ENCODE data around the gene BICC1. TPM values are rescaled to one million over a fixed set of nuclear protein-coding genes. Genes with fewer than 3 reads are reported as not detected.

The BICC1 gene
- total RNA-seq, 2 donors from 2014 or later, result 0.27 to 0.40 TPM

- Histone ChIP-seq H3K27me3 (ENCODE audit: control insufficient read depth, insufficient read depth, low read length, poor library complexity, severe bottlenecking) (no peaks in the 10 kb centered on the region), H3K9me3 (ENCODE audit: control insufficient read depth, low read length) (no peaks in the 10 kb centered on the region), H3K4me3 (ENCODE audit: low read length) (no peak overlapping the region), H3K9ac (ENCODE audit: extremely low read depth, low read length, poor library complexity, severe bottlenecking) (no peak overlapping the region), H3K36me3 (ENCODE audit: control insufficient read depth, insufficient read depth, low read length) (no peaks in the 10 kb centered on the region), H3K27ac (ENCODE audit: low read depth, low read length) (no peak overlapping the region), H3K4me1 (ENCODE audit: control insufficient read depth, insufficient read depth, low read length) (peaks cover 4% of the 10 kb centered on the region)
- Mint-ChIP-seq H3K4me1 (peaks cover 13% of the 10 kb centered on the region), H3K9me3 (no peaks in the 10 kb centered on the region), H3K36me3 (ENCODE audit: low read depth) (no peaks in the 10 kb centered on the region), H3K27me3 (ENCODE audit: insufficient read depth) (no peaks in the 10 kb centered on the region), H3K4me3 (no peak overlapping the region), H3K27ac (no peak overlapping the region)
- TF ChIP-seq, protein P1, sequence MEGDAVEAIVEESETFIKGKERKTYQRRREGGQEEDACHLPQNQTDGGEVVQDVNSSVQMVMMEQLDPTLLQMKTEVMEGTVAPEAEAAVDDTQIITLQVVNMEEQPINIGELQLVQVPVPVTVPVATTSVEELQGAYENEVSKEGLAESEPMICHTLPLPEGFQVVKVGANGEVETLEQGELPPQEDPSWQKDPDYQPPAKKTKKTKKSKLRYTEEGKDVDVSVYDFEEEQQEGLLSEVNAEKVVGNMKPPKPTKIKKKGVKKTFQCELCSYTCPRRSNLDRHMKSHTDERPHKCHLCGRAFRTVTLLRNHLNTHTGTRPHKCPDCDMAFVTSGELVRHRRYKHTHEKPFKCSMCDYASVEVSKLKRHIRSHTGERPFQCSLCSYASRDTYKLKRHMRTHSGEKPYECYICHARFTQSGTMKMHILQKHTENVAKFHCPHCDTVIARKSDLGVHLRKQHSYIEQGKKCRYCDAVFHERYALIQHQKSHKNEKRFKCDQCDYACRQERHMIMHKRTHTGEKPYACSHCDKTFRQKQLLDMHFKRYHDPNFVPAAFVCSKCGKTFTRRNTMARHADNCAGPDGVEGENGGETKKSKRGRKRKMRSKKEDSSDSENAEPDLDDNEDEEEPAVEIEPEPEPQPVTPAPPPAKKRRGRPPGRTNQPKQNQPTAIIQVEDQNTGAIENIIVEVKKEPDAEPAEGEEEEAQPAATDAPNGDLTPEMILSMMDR (conservative IDR thresholded peaks at IDR 0.05), result no peak
- DNase-seq, result no peak
Measured at GRCh38 chr10:58780476-58780875, 267.8 kb downstream of the BICC1 start.

DNA sequence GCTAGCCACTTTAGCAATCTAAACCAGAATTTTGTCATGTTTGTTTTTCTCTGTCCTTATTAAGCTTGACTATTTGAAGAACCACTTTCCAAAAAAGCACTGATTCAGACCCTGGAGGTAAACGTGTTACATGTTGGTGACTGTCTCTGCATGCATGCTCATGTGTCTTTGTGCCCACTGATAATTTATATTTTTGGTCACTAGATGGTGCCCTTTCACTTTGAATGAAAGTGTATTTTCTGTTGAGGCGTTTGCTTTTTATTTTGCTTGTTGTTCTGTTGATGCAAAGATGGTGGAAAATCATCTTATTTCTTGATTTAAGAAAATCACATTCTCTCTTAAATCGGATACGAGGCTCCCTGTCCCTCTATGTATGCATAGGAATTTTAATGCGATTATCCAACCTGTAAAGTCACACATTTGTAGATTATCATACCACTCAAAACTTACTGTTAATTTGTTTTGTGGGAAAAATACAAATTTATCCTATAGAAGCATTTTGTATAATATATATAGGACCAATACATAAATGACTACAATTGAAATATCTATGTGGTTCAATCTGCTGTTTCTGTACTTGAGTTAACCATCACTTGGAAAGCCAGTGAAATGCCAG lies 269.3 kb downstream of the BICC1 start:
- H3K36me3 ChIP-seq (ENCODE audit: control insufficient read depth, insufficient read depth, low read length), result no peaks in the 10 kb centered on the region
- H3K4me3 Mint-ChIP-seq, result no peak overlapping the region
- H3K4me1 ChIP-seq (ENCODE audit: control insufficient read depth, insufficient read depth, low read length), result peaks cover 4% of the 10 kb centered on the region
- H3K27me3 Mint-ChIP-seq (ENCODE audit: insufficient read depth), result no peaks in the 10 kb centered on the region
- no peaks in the 10 kb centered on the region for H3K36me3 Mint-ChIP-seq (ENCODE audit: low read depth)
- no peak for DNase-seq
- H3K4me1 Mint-ChIP-seq, result peaks cover 13% of the 10 kb centered on the region
- H3K4me3 ChIP-seq (ENCODE audit: low read length), result no peak overlapping the region
- H3K27ac ChIP-seq (ENCODE audit: low read depth, low read length), result no peak overlapping the region
- no peaks in the 10 kb centered on the region for H3K9me3 ChIP-seq (ENCODE audit: control insufficient read depth, low read length)
- no peaks in the 10 kb centered on the region for H3K9me3 Mint-ChIP-seq
- H3K27me3 ChIP-seq (ENCODE audit: control insufficient read depth, insufficient read depth, low read length, poor library complexity, severe bottlenecking), result no peaks in the 10 kb centered on the region
- H3K9ac ChIP-seq (ENCODE audit: extremely low read depth, low read length, poor library complexity, severe bottlenecking), result no peak overlapping the region
- TF ChIP-seq, protein P1 (conservative IDR thresholded peaks at IDR 0.05), result peak; percentile 80
- WGBS, 2 experiments (ENCODE audit: insufficient coverage in 1 of 2, insufficient read length in 1 of 2), result 25% methylated on average over 5 of the region's 5 CpGs; no CpG with 5 or more reads in 1 of the 2 experiments
- no peak overlapping the region for H3K27ac Mint-ChIP-seq

DNA sequence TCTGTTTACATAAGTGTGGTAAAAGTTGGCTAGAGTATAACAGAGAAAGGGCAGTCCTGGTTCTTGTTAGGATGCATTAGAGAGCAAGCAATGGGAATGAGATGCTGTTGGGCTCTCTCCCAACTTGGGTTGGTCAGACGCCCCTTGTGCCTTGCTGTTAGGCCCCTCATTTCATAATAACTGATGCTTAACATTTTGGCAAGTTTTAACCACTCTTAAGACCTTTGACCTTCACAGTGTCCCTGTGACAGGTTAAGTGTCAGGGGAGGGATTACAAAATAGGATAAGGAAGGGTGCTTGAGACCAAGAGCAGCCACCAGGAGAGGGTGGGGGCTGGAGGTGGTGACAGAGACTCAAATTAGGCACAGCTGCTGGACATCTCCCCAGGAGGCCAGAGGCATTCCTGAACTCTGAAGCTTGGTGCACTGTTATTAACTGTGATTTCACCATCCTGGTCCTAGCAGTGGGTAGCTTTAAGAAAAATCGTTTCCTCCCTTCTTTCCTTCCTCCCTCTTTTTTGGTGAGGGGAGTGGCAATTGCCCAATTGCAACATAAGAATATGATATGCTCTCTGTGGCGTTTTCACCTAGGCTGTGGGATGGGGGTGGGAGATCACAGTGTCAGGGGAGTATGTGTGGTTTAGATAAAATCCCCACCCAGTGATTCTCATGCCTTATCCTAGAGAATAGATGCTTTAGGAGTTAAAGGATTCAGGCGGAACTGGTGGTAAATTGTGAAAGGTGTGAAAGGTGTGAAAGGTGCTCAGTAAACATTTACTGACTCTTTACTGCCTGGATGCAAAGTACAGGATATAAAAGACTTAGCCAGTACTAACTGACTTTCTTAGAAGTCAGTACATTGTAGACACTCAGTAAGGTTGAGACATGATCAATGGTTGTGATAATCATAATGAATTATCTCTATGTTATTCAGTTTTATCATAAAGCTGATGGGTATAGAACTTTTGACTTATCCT lies 270.5 kb downstream of the BICC1 start:
- TF ChIP-seq, protein P1 (conservative IDR thresholded peaks at IDR 0.05), result no peak
- WGBS, 2 experiments (ENCODE audit: insufficient coverage in 1 of 2, insufficient read length in 1 of 2), result 58 to 79% methylated on average over 2 to 4 of the region's 4 CpGs
- Mint-ChIP-seq H3K27ac (no peak overlapping the region), H3K4me1 (peaks cover 17% of the 10 kb centered on the region), H3K4me3 (no peak overlapping the region), H3K9me3 (no peaks in the 10 kb centered on the region), H3K36me3 (ENCODE audit: low read depth) (no peaks in the 10 kb centered on the region), H3K27me3 (ENCODE audit: insufficient read depth) (no peaks in the 10 kb centered on the region)
- no peak overlapping the region for H3K9ac ChIP-seq (ENCODE audit: extremely low read depth, low read length, poor library complexity, severe bottlenecking)
- H3K27ac ChIP-seq (ENCODE audit: low read depth, low read length), result no peak overlapping the region
- no peaks in the 10 kb centered on the region for H3K27me3 ChIP-seq (ENCODE audit: control insufficient read depth, insufficient read depth, low read length, poor library complexity, severe bottlenecking)
- no peak for DNase-seq
- no peak overlapping the region for H3K4me3 ChIP-seq (ENCODE audit: low read length)
- peaks cover 4% of the 10 kb centered on the region for H3K4me1 ChIP-seq (ENCODE audit: control insufficient read depth, insufficient read depth, low read length)
- H3K36me3 ChIP-seq (ENCODE audit: control insufficient read depth, insufficient read depth, low read length), result no peaks in the 10 kb centered on the region
- no peaks in the 10 kb centered on the region for H3K9me3 ChIP-seq (ENCODE audit: control insufficient read depth, low read length)

Data from endodermal cell (in vitro differentiated cells).